ENCODE measurements around the gene OR2T2.
"Not testable (repeated sequence)": the region's sequence is repeated elsewhere in the genome, so short reads cannot be mapped to it uniquely, and the experiment has no call there.

The OR2T2 gene, protein sequence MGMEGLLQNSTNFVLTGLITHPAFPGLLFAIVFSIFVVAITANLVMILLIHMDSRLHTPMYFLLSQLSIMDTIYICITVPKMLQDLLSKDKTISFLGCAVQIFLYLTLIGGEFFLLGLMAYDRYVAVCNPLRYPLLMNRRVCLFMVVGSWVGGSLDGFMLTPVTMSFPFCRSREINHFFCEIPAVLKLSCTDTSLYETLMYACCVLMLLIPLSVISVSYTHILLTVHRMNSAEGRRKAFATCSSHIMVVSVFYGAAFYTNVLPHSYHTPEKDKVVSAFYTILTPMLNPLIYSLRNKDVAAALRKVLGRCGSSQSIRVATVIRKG

DNA sequence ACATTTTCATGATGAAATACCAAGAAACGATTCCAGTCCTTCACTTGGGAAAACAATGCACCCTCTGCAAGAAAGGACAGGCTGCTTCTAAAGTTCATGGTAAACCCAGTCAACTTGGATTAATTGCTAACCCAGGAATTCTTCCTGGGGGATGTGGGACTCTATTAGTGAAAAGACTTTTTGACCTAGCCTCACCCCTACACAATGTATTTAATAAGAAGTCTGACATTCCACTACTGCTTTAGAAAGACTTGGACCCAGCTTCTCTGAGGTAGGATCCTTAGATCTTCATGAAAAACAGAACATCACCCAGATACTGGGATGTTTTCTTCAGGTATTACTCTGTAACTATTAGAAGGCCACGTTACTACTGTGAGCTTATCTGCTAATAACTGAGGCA, at the start of gene OR2T2:
Gene OR2T2 (plus strand): TSS at position 239 of the 400 bp plus-strand sequence. CDS start 7,161 bp downstream, outside the sequence.
- not testable (repeated sequence) for H3K4me3 ChIP-seq (ENCODE audit: low read depth, low read length); H3K9me3 ChIP-seq (ENCODE audit: severe bottlenecking); H3K27ac ChIP-seq; H3K36me3 ChIP-seq; DNase-seq
- peaks cover 29% of the 10 kb centered on the region for H3K27me3 ChIP-seq (ENCODE audit: insufficient read depth, low read depth, severe bottlenecking)

DNA sequence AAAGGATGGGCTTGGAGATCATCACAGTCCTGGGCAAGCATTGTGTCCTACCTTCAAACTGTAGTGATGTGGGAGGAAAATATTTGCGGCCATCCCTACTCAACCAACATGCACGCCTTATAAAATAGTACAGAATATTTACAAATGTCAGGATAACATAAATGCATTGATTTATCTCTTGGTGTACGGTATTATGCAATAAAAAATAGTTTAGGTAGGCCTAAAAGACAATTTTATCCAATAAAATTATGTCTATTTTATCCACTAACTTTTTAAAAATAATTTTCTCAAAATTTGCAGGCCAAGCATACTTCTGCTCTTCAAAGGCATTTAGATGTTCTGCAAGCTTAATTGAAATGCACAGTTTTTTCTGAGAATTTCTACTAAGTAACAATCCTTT, 42.7 kb upstream of the OR2T2 start, which contains the start of gene OR2T1:
Gene OR2T1 (plus strand): TSS at position 301 of the 400 bp plus-strand sequence. CDS start 3,100 bp downstream, outside the sequence.
- H3K4me3 ChIP-seq (ENCODE audit: low read depth, low read length), result no peak within 1 kb of the TSS
- DNase-seq, result no peak
- H3K27ac ChIP-seq, result no peak within 1 kb of the TSS
- H3K27me3 ChIP-seq (ENCODE audit: insufficient read depth, low read depth, severe bottlenecking), result peaks cover 44% of the 10 kb centered on the region
- TF ChIP-seq, protein P1, sequence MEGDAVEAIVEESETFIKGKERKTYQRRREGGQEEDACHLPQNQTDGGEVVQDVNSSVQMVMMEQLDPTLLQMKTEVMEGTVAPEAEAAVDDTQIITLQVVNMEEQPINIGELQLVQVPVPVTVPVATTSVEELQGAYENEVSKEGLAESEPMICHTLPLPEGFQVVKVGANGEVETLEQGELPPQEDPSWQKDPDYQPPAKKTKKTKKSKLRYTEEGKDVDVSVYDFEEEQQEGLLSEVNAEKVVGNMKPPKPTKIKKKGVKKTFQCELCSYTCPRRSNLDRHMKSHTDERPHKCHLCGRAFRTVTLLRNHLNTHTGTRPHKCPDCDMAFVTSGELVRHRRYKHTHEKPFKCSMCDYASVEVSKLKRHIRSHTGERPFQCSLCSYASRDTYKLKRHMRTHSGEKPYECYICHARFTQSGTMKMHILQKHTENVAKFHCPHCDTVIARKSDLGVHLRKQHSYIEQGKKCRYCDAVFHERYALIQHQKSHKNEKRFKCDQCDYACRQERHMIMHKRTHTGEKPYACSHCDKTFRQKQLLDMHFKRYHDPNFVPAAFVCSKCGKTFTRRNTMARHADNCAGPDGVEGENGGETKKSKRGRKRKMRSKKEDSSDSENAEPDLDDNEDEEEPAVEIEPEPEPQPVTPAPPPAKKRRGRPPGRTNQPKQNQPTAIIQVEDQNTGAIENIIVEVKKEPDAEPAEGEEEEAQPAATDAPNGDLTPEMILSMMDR (IDR thresholded peaks at IDR 0.05; ENCODE audit: low read depth, low read length), result no peak
- peaks cover 13% of the 10 kb centered on the region for H3K9me3 ChIP-seq (ENCODE audit: severe bottlenecking)
- no peaks in the 10 kb centered on the region for H3K36me3 ChIP-seq

DNA sequence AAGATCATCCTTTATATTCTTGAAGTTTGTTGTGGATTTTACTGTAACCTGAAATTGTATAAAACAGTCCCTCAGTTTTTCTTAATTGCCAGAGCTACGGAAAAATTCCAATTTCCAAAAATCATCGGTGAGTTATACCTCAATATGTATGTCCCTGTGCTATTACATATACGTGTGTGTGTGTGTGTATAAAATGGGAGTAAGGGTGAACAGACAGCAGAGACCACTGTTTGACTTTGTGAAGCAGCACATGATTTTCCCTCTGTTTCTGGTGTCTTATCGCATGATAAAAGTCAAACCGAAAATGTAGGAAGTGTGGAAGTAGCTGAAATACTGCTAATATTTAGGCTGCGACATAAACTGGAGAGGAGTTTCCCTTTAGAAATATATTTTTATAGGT, 41.4 kb upstream of the OR2T2 start:
- no peak for DNase-seq
- H3K27ac ChIP-seq, result no peak overlapping the region
- H3K27me3 ChIP-seq (ENCODE audit: insufficient read depth, low read depth, severe bottlenecking), result peaks cover 38% of the 10 kb centered on the region
- no peak overlapping the region for H3K4me3 ChIP-seq (ENCODE audit: low read depth, low read length)
- H3K9me3 ChIP-seq (ENCODE audit: severe bottlenecking), result peaks cover 14% of the 10 kb centered on the region
- TF ChIP-seq, protein P1 (IDR thresholded peaks at IDR 0.05; ENCODE audit: low read depth, low read length), result peak; percentile 15; the same call in 1 of the 2 replicates
- H3K36me3 ChIP-seq, result no peaks in the 10 kb centered on the region

DNA sequence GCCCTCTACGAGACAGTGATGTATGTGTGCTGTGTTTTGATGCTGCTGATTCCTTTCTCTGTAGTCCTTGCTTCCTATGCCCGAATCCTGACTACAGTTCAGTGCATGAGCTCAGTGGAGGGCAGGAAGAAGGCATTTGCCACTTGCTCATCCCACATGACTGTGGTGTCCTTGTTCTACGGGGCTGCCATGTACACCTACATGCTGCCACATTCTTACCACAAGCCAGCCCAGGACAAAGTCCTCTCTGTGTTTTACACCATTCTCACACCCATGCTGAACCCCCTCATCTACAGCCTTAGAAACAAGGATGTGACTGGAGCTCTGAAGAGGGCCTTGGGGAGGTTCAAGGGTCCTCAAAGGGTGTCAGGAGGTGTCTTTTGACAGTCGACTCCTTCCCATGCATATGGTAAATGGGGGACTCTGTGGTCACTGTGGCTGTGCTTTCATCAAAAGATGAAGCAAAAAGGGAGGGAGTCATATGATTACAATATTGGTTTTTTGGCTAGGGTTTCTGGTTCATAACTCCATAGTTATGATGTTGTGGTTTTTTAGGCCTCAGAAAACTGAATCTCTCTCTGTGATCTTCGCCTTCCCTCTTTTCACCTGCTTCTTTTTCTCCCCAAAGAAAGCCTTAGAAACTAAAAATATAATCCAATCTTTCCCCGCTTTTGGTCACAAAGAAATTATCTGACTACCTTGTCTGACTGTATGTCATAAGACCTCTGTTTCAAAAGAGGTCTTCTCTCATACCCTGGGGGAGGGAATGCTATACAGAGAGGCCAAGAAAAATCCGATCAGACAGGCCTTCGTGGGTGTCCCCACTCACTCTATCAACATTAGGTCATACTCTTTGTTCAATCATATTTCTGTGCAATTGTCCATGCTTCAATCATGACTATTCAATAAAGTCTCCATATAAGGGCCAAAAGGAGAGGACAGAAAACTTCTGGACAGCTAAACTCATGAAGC, 38.4 kb upstream of the OR2T2 start:
- DNase-seq, result no peak
- Histone ChIP-seq H3K36me3 (no peaks in the 10 kb centered on the region), H3K4me3 (ENCODE audit: low read depth, low read length) (no peak overlapping the region), H3K27ac (no peak overlapping the region), H3K27me3 (ENCODE audit: insufficient read depth, low read depth, severe bottlenecking) (peaks cover 11% of the 10 kb centered on the region), H3K9me3 (ENCODE audit: severe bottlenecking) (peaks cover 22% of the 10 kb centered on the region)
- TF ChIP-seq, protein P1 (IDR thresholded peaks at IDR 0.05; ENCODE audit: low read depth, low read length), result no peak

DNA sequence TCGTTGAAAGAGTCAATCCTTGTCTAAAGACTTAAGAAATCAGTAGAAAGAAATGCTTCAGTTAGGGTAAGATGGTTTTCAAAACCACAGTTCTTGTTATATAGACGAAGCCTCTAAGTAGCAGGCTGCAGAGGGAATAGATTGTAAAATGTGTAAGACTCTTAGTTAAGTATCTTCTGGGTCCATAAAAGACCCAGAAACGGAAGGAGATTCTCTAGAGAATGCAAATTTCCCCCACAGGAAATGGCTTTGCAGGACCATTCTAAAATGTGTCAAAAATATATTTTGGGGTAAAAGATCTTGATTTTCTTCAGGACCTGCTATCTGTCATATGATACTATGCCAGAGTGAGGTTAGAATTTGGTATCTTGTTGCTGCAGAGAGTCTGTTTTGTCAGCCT, 29.2 kb upstream of the OR2T2 start:
- Histone ChIP-seq H3K9me3 (ENCODE audit: severe bottlenecking) (peaks cover 18% of the 10 kb centered on the region), H3K27me3 (ENCODE audit: insufficient read depth, low read depth, severe bottlenecking) (peaks cover 26% of the 10 kb centered on the region), H3K4me3 (ENCODE audit: low read depth, low read length) (no peak overlapping the region), H3K27ac (no peak overlapping the region), H3K36me3 (no peaks in the 10 kb centered on the region)
- TF ChIP-seq, protein P1 (IDR thresholded peaks at IDR 0.05; ENCODE audit: low read depth, low read length), result no peak
- no peak for DNase-seq

DNA sequence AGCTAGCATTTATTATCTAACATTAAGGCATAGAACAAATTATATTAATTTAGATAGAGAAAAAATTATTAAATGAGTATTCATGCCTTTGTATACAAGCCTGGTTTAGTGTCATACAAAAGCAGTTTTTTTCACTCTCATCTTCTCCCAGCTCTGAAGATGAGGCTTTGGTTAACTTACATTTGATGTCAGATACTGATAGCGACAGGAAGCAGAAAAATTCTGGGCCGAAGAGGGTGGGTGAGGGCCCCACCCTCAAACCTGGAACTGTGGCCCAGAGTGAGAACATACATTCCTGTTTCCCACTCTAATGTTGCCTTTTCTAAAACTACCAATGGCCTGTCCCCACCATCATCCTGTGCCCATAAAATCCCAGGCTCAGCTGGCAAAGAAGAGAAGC, 27.6 kb upstream of the OR2T2 start:
- DNase-seq, result no peak
- Histone ChIP-seq H3K36me3 (no peaks in the 10 kb centered on the region), H3K4me3 (ENCODE audit: low read depth, low read length) (no peak overlapping the region), H3K27ac (no peak overlapping the region), H3K27me3 (ENCODE audit: insufficient read depth, low read depth, severe bottlenecking) (peaks cover 23% of the 10 kb centered on the region), H3K9me3 (ENCODE audit: severe bottlenecking) (peaks cover 23% of the 10 kb centered on the region)
- TF ChIP-seq, protein P1 (IDR thresholded peaks at IDR 0.05; ENCODE audit: low read depth, low read length), result no peak
